ENCODE measurements around the gene WWOX. TPM values are rescaled to one million over a fixed set of nuclear protein-coding genes. Genes with fewer than 3 reads are reported as not detected.
A peak's percentile ranks its signal among the peaks of the same experiment; 100 is the strongest.

The WWOX gene
- total RNA-seq, 1 experiment from 2014 or later, result 35.6 TPM

DNA sequence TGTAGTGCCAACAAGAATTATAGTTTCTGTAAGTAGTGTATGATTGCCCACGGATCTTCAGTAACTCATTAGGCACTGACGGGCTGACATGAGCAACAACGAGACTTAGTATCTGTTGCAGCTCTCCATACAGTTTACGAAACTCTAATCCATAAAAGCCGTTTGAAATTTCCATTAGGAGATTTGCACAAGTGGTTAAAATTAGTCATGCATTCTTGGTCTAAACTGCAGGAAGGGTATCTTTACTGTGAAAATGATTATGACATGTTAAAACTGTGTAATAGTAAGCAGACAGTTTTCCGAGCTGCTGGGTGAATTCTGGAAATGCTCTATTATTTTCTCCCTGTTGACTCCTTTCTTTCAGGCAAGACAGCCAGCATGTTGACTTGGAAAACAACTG lies 605.0 kb downstream of the WWOX start:
- no peaks in the 10 kb centered on the region for H3K27me3 ChIP-seq (ENCODE audit: insufficient read depth, low read depth)
- no peak for DNase-seq
- H4K20me1 ChIP-seq (ENCODE audit: insufficient read depth), result no peaks in the 10 kb centered on the region
- H3K36me3 ChIP-seq (ENCODE audit: low read depth), result no peaks in the 10 kb centered on the region
- no peaks in the 10 kb centered on the region for H3K9me3 ChIP-seq (ENCODE audit: insufficient read depth, low read depth)
- no peaks in the 10 kb centered on the region for H3F3A ChIP-seq (ENCODE audit: insufficient read depth, low read depth)
- intact Hi-C loops (cut with micrococcal nuclease; ENCODE audit: unreplicated experiment), result no loop called here
- no peak overlapping the region for H3K4me2 ChIP-seq
- H3K9me2 ChIP-seq (ENCODE audit: insufficient read depth), result no peaks in the 10 kb centered on the region
- H3K4me3 ChIP-seq, result no peak overlapping the region
- CTCF ChIA-PET, result no interaction called here
- BruUV-seq (replicated peaks), result no TSS peak
- TF ChIP-seq EZH2 (IDR thresholded peaks at IDR 0.05; ENCODE audit: low read depth), result no peak
- TF ChIP-seq, protein P1, sequence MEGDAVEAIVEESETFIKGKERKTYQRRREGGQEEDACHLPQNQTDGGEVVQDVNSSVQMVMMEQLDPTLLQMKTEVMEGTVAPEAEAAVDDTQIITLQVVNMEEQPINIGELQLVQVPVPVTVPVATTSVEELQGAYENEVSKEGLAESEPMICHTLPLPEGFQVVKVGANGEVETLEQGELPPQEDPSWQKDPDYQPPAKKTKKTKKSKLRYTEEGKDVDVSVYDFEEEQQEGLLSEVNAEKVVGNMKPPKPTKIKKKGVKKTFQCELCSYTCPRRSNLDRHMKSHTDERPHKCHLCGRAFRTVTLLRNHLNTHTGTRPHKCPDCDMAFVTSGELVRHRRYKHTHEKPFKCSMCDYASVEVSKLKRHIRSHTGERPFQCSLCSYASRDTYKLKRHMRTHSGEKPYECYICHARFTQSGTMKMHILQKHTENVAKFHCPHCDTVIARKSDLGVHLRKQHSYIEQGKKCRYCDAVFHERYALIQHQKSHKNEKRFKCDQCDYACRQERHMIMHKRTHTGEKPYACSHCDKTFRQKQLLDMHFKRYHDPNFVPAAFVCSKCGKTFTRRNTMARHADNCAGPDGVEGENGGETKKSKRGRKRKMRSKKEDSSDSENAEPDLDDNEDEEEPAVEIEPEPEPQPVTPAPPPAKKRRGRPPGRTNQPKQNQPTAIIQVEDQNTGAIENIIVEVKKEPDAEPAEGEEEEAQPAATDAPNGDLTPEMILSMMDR (conservative IDR thresholded peaks at IDR 0.05), result no peak
- H3K27ac ChIP-seq, result no peak overlapping the region
- H3K4me1 ChIP-seq (replicated peaks; ENCODE audit: insufficient read depth), result no peaks in the 10 kb centered on the region
- POLR2A ChIA-PET (ENCODE audit: unreplicated experiment), result no interaction called here
- no peak overlapping the region for H2AFZ ChIP-seq
- H3K79me2 ChIP-seq (ENCODE audit: low read depth), result no peaks in the 10 kb centered on the region

GRCh38 chr16:78705694-78706093 lies 606.2 kb downstream of the WWOX start:
- ChIA-PET CTCF (no interaction called here), POLR2A (ENCODE audit: unreplicated experiment) (no interaction called here)
- Histone ChIP-seq H3K9me3 (ENCODE audit: insufficient read depth, low read depth) (no peaks in the 10 kb centered on the region), H3K79me2 (ENCODE audit: low read depth) (no peaks in the 10 kb centered on the region), H3K4me2 (no peak overlapping the region), H3K27ac (no peak overlapping the region), H3K27me3 (ENCODE audit: insufficient read depth, low read depth) (no peaks in the 10 kb centered on the region), H2AFZ (no peak overlapping the region), H3K4me3 (no peak overlapping the region), H3K36me3 (ENCODE audit: low read depth) (no peaks in the 10 kb centered on the region), H4K20me1 (ENCODE audit: insufficient read depth) (no peaks in the 10 kb centered on the region), H3F3A (ENCODE audit: insufficient read depth, low read depth) (no peaks in the 10 kb centered on the region), H3K9me2 (ENCODE audit: insufficient read depth) (no peaks in the 10 kb centered on the region), H3K4me1 (replicated peaks; ENCODE audit: insufficient read depth) (no peaks in the 10 kb centered on the region)
- TF ChIP-seq, protein P1 (conservative IDR thresholded peaks at IDR 0.05), result peak; percentile 52
- TF ChIP-seq EZH2 (IDR thresholded peaks at IDR 0.05; ENCODE audit: low read depth), result no peak
- intact Hi-C loops (cut with micrococcal nuclease; ENCODE audit: unreplicated experiment), result no loop called here
- no TSS peak for BruUV-seq (replicated peaks)
- DNase-seq, result peak in 1 of 2 experiments; percentile 67

DNA sequence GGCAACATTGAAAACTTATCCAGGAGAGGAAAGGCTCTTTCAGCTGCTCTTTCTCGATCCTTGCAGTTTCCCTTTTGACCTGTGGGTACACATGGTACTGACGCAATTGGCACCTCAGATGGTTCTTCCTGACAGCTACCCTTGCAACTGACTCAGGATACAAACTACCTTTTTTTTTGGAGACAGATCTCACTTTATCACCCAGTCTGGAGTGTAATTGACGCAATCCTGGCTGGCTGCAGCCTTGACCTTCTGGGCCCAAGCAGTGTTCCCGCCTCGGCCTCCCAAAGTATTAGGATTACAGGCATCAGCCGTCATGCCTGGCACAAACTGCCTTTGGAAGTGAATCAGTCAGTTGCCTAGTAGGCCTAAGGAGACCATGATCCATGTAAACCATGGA lies 607.2 kb downstream of the WWOX start:
- no peak for DNase-seq
- intact Hi-C loops (cut with micrococcal nuclease; ENCODE audit: unreplicated experiment), result no loop called here
- H3K36me3 ChIP-seq (ENCODE audit: low read depth), result no peaks in the 10 kb centered on the region
- H3F3A ChIP-seq (ENCODE audit: insufficient read depth, low read depth), result no peaks in the 10 kb centered on the region
- no peaks in the 10 kb centered on the region for H4K20me1 ChIP-seq (ENCODE audit: insufficient read depth)
- H3K4me3 ChIP-seq, result no peak overlapping the region
- H3K9me2 ChIP-seq (ENCODE audit: insufficient read depth), result no peaks in the 10 kb centered on the region
- ChIA-PET CTCF (no interaction called here), POLR2A (ENCODE audit: unreplicated experiment) (no interaction called here)
- no peak overlapping the region for H2AFZ ChIP-seq
- no peaks in the 10 kb centered on the region for H3K79me2 ChIP-seq (ENCODE audit: low read depth)
- H3K27ac ChIP-seq, result no peak overlapping the region
- no peak overlapping the region for H3K4me2 ChIP-seq
- no peaks in the 10 kb centered on the region for H3K9me3 ChIP-seq (ENCODE audit: insufficient read depth, low read depth)
- H3K27me3 ChIP-seq (ENCODE audit: insufficient read depth, low read depth), result no peaks in the 10 kb centered on the region
- no peaks in the 10 kb centered on the region for H3K4me1 ChIP-seq (replicated peaks; ENCODE audit: insufficient read depth)
- TF ChIP-seq, protein P1 (conservative IDR thresholded peaks at IDR 0.05), result no peak
- no peak for TF ChIP-seq EZH2 (IDR thresholded peaks at IDR 0.05; ENCODE audit: low read depth)
- no TSS peak for BruUV-seq (replicated peaks)

Data from PC-9 (cell line).